GM19467 (cell line): ENCODE results near the gene GPC5.
"Not testable (repeated sequence)": the region's sequence is repeated elsewhere in the genome, so short reads cannot be mapped to it uniquely, and the experiment has no call there.

ENCODE experiments used
- ATAC-seq: cut with Tn5 transposase; IDR thresholded peaks from one replicate; pipeline ENCODE4 v1.9.1; 2021; ENCODE audit warnings: mild to moderate bottlenecking, moderate library complexity; ENCODE audit not compliant: unreplicated experiment

Gene GPC5

GRCh38 chr13:91816263-91816807 lies 417.9 kb downstream of the GPC5 start:
- ATAC-seq: no peak

DNA sequence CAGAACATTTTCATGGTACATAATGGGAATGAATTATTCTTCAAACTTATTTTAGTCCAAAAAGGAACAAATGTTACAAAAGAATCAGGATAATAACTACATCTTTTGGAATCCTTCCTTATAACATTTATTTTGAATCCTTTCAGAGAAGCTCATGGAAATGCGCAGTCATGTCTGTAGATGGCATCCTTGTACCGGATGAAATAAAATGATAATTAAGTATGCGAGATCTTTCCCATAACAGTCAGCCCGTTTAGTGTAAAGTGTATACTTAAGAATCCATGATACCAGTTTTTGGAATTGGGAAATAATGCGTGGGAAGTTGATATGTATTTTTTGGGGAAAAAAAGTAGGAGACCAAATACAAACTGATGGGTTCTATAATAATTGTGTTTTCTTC lies 418.8 kb downstream of the GPC5 start:
- no peak for ATAC-seq

DNA sequence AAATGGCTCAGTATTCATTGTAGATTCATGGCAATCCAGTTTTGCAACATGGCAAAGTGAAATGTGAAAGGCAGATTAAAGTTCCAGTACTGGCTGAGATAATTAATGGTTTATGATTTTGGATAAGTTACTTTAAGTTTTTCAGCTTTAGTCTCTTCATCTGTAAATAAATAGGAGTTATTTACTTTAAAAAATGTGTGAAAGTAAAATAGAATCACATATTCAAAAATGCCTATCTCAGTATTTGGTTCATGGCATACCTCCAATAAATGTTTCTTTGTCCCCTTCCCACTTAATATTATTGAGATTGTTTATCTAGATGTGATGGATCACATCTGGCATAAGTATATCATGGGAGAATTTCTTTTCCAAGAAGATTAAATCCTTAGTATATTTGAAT lies 426.0 kb downstream of the GPC5 start:
- no peak for ATAC-seq

DNA sequence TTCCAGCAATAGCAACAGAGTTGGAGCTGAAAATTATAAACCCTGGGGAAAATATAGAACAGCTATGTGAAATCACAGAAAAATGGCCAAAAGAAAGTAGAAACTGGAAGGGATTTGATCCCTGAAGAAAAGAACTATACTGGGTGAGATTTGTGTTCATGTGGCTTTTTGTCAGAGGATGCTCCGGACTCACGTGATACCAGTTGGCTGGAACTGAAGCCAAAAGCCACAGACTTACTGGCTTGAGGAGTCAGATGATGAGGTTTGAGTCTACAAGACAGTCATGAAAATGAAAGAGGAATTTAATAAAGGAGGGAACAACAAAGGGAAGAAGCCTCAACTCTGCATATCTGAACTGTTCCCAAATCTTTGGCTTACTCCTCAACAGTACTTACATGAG lies 427.1 kb downstream of the GPC5 start:
- no peak for ATAC-seq

- ATAC-seq: no peak
These were observed 438.1 kb downstream of the GPC5 start for GRCh38 chr13:91836553-91836952.

- ATAC-seq: no peak
These were observed 447.2 kb downstream of the GPC5 start for GRCh38 chr13:91845612-91846011.

DNA sequence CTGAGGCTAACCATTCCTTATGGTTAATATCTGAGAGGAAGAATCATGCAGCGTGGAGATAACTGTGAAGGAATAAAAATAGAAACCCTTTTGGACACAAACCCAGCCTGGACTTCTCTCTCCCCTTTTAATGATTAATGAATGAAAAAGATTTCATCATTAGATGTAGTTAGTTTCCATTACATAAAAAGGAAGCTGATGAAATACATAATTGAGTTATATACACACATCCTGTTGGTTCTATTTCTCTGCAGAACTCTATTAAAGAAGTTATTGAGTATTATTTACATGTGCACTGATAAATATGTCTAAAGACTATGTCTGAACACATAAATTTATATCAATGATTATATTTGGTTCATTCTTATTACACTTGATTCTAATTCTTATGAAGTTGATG lies 465.3 kb downstream of the GPC5 start:
- ATAC-seq: no peak

GRCh38 chr13:91868351-91868750 lies 469.9 kb downstream of the GPC5 start:
- ATAC-seq: no peak

GRCh38 chr13:91878491-91878890 lies 480.1 kb downstream of the GPC5 start:
- no peak for ATAC-seq

- ATAC-seq: no peak
These were observed 480.9 kb downstream of the GPC5 start for GRCh38 chr13:91879360-91879759.

DNA sequence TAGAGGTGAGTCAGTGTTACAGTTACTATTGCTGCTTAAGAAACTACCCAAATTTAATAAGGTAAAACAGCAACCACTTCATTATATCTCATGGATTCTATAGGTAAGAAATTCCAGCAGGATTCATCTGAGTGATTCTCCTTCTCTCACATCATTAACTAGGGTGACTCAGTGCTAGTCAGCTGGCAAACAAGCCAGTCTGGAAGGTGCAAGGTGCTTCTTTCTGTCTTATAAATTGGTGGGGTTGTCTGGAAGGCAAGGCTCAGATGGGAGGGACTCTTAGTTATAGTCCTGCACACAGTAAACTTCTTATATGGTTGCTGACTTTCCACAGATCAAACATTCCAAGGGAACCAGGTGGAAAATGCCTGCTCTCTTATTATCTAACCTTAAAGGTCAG lies 484.5 kb downstream of the GPC5 start:
- no peak for ATAC-seq

- ATAC-seq: no peak
These were observed 491.2 kb downstream of the GPC5 start for GRCh38 chr13:91889641-91890040.

DNA sequence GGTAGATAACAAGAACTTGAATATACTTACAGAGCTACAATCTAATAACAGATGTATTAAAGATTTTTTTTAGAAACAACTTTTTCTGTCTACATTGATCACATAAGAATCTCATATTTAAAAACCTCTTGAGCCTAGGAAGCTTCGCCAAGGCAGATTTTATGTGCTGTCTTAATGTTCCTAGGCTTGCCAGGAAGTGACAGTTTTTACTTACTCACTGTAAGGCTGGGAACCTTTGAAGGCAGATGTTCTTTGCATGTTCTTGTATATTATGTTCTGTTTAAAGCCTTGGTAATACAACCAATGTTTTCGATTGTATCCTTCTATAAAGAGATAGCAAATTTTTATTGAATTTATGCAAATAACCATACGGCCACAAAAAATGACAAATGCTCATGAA lies 492.7 kb downstream of the GPC5 start:
- no peak for ATAC-seq

DNA sequence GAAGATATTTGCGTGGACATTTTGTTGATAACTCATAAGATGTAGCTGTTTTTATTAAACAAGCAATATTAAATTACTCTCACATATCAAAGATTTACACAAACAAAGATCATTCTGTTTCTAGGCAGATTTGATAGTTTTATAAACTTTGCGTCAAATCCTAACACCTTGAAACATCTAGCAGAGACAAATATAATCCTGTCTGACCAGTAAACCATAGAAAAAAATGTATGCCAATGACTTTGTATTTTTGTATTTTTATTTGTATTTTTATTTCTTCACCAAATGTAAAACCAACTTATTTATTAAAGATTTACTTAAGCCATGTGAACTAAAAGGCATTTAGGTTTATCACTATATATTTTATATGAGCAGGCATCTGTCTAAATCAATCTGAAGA lies 494.6 kb downstream of the GPC5 start:
- ATAC-seq: no peak

DNA sequence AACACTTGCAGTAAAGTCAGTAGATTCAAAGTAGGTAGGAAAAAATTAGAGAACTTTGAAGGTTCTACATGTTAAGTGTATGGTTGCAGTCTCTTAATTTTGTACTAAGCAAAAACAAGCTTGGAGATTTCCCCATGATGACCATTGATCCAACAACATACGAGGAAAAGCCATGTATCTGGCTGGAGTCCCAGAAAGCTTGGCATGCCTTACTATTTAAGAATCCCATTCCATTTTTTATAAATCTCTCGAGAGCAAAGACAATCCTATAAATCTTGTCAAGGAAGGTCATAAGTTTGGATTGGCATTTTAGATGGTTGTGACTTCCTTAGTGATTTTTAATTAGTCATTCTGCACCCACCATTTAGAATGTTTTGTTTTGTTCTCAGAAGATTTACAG lies 495.9 kb downstream of the GPC5 start:
- no peak for ATAC-seq

DNA sequence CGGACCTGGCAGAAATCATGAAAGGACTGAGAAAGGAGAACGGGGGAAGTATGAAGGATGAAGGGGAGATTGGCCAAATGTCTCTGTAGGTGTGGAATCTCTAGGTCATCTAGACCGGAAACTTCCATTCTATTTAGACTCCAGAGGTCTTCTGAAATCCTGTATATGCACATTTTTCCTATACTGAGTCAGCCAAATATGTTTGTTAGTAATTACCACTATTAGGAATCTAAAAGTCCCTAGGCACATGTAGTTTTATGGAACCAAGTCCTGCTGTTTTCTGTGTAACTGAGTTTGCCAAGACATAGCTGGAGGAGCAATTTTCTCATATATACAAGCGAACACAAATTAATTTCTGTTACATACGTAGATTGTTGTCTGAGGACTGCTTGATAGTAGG lies 498.1 kb downstream of the GPC5 start:
- no peak for ATAC-seq

DNA sequence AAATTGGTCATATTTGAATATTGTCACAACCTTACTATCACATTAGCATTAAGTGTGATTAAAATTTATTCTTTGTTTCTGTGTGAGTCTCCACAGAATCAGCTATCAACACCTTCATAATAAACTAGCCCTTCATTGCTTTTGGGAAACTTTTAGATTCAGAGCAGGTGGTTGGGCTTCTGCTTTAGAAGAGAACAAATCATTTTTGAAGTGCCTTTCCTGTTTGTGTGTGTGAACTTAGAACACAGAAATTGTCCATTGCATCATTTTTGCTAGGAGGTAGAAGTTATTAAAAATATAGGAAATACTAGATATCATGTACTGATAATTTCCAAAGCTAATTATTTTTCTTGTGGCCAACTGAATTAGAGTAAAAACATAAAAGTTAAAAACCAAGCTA lies 500.6 kb downstream of the GPC5 start:
- ATAC-seq: not testable (repeated sequence)

DNA sequence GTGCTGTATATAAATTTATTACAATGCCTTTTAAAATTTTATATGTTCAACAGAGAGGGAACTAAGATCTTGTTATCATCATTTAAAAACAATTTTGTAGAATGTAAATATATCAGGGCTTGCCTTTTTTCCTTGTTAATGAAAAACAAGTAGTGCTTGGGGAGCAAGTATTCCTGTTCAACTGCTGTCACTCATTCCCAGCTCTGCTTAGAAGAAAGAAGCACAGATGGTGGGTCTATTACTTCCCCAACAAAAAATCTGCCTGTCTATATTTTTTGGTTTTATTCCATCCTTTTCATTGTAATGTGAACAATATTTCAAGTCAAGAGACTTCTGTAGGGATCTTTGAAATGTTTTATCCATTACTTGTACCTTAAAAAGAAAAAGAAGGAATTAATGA lies 503.9 kb downstream of the GPC5 start:
- no peak for ATAC-seq

- no peak for ATAC-seq
These were observed 505.6 kb downstream of the GPC5 start for GRCh38 chr13:91904005-91904404.

DNA sequence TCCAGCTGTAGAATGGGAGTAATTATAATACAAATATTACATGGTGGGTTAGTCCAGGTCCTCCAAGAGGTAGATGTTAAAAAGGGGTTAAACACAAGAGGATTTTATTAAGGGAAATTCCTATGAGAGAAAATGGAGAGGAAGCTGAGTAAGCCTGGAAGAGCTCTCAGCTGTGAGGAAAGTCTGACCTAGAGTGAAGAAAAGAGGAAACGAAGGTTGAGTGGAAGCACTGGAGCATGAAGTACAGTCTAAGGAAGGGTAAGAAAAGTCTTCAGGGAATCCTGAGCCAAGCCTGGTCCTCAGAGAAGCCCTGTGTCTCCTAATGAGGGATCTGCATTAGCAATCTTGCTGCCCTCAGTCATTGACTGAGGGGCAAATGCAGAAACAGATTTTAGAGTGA lies 506.2 kb downstream of the GPC5 start:
- ATAC-seq: no peak

GRCh38 chr13:91907398-91907797 lies 509.0 kb downstream of the GPC5 start:
- no peak for ATAC-seq

DNA sequence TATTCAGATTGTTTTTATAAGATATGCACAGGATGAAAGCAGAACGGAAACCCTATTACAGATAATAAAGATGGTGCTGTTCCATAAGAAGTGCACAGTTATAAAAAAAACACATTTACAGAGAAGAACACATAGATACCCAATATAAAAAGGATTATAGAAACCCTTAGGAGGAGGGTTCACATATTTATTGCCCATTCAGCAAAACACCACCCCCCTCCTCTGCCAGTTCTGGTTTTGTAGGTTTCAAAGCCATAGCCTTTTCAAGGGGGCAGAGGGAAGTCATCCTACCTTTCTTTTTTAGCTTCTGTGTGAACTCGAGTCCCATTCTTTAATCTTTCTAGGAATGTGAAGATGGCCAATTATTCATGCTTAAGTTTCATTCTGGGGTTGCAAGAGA lies 511.2 kb downstream of the GPC5 start:
- ATAC-seq: no peak

DNA sequence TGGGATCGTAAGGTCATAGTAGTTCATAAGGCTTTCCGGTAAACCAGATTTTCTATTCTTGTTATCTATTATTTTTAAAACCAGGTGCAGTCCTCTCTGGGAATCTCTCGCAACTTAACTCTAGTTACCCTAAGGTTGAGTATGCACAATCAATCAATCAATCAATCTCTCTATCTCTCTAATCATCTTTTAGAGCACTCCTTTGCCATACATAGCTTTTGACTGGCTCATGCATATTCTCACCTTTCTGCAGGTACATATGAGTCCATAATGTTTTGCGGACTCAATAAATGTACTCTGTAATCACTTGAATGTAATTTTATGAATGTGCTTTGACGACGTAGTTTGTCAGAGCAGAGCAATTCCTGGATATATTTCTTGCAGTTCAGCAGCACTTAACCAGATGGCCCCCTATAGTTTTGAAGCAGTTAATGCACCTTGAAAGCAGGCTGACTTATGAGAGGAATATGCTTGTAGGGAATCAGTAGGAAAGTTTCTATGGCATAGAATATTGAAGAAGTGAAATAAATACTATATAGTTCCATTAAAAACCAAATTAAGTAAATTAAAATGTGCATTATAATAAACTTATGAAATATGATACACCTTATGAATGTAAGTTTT lies 524.7 kb downstream of the GPC5 start:
- no peak for ATAC-seq
